ENCODE results near the gene NAALADL2. TPM values are rescaled to one million over a fixed set of nuclear protein-coding genes. Genes with fewer than 3 reads are reported as not detected.

Gene NAALADL2
- total RNA-seq, 1 donor from 2014 or later, result 1.1 TPM

DNA sequence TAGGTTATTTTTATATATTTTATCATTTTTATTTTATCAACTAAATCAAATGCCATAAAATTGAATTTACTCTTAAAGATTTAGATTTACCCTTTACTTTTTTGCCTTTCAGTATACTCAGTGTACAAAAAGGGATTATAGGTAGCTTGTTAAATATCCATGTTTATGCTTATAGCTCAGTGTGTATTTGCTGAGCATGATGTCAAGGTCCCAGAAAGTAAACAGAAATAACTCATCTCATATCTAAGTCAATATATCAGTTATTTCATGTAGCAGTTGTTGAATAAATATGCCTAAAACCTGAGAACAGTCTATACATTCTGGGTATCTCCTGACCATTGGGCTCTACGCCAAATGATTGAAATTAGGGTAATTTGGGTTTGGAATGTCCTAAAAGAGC, 693.8 kb downstream of the NAALADL2 start:
- TF ChIP-seq CTCF (IDR thresholded peaks at IDR 0.05; ENCODE audit: insufficient read depth, low read length, severe bottlenecking), result no peak
- Histone ChIP-seq H3K4me3 (ENCODE audit: low read depth, low read length) (no peak overlapping the region), H3K27me3 (ENCODE audit: control insufficient read depth, insufficient read depth, low read length) (no peaks in the 10 kb centered on the region), H3K36me3 (ENCODE audit: control insufficient read depth, insufficient read depth, low read length) (no peaks in the 10 kb centered on the region)
- no peak for FAIRE-seq
- no peak for DNase-seq (ENCODE audit: low read depth)

- Histone ChIP-seq H3K36me3 (ENCODE audit: control insufficient read depth, insufficient read depth, low read length) (no peaks in the 10 kb centered on the region), H3K4me3 (ENCODE audit: low read depth, low read length) (no peak overlapping the region), H3K27me3 (ENCODE audit: control insufficient read depth, insufficient read depth, low read length) (no peaks in the 10 kb centered on the region)
- TF ChIP-seq CTCF (IDR thresholded peaks at IDR 0.05; ENCODE audit: insufficient read depth, low read length, severe bottlenecking), result no peak
- FAIRE-seq (no peak), DNase-seq (ENCODE audit: low read depth) (no peak)
Observed at GRCh38 chr3:175554801-175555200, 695.7 kb downstream of the NAALADL2 start.

DNA sequence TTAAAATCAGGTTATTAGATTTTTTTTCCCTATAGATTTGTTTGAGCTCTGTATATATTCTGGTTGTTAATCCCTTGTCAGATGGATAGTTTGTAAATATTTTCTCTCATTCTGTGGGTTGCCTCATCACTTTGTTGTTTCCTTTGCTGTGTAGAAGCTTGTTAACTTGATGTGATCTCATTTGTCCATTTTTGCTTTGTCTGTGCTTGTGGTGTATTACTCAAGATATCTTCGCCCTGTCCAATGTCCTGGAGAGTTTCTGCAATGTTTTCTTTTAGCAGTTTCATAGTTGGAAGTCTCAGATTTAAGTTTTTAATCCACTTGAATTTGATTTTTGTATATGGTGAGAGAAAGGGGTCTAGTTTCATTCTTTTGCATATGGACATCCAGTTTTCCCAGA, 699.1 kb downstream of the NAALADL2 start:
- H3K36me3 ChIP-seq (ENCODE audit: control insufficient read depth, insufficient read depth, low read length), result no peaks in the 10 kb centered on the region
- TF ChIP-seq CTCF (IDR thresholded peaks at IDR 0.05; ENCODE audit: insufficient read depth, low read length, severe bottlenecking), result no peak
- no peak overlapping the region for H3K4me3 ChIP-seq (ENCODE audit: low read depth, low read length)
- H3K27me3 ChIP-seq (ENCODE audit: control insufficient read depth, insufficient read depth, low read length), result no peaks in the 10 kb centered on the region
- FAIRE-seq, result no peak
- peak; percentile 64 for DNase-seq (ENCODE audit: low read depth)

GRCh38 chr3:175564363-175564762, 705.2 kb downstream of the NAALADL2 start:
- no peak for DNase-seq (ENCODE audit: low read depth)
- FAIRE-seq, result no peak
- no peak for TF ChIP-seq CTCF (IDR thresholded peaks at IDR 0.05; ENCODE audit: insufficient read depth, low read length, severe bottlenecking)
- H3K4me3 ChIP-seq (ENCODE audit: low read depth, low read length), result no peak overlapping the region
- H3K36me3 ChIP-seq (ENCODE audit: control insufficient read depth, insufficient read depth, low read length), result no peaks in the 10 kb centered on the region
- H3K27me3 ChIP-seq (ENCODE audit: control insufficient read depth, insufficient read depth, low read length), result no peaks in the 10 kb centered on the region

DNA sequence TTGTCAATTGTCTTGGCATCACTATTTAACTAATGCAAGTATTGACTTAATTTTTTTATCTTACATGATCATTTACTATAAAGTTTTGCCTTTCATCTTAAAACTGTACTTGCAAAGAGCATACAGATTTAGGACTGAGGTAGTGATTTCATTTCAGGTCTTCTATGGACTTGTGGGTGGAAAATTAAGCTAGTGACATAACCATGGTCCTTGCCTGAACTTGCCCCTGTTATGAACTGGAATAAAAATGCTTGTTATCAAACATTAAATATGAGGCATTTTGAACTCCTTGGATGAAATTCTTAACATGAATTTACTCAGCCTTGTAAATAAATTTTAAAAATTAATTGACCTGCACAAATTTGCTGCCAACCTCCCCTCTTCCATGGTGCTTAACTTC, 712.0 kb downstream of the NAALADL2 start:
- no peaks in the 10 kb centered on the region for H3K36me3 ChIP-seq (ENCODE audit: control insufficient read depth, insufficient read depth, low read length)
- no peak overlapping the region for H3K4me3 ChIP-seq (ENCODE audit: low read depth, low read length)
- FAIRE-seq (no peak), DNase-seq (ENCODE audit: low read depth) (peak; percentile 78)
- TF ChIP-seq CTCF (IDR thresholded peaks at IDR 0.05; ENCODE audit: insufficient read depth, low read length, severe bottlenecking), result no peak
- no peaks in the 10 kb centered on the region for H3K27me3 ChIP-seq (ENCODE audit: control insufficient read depth, insufficient read depth, low read length)

DNA sequence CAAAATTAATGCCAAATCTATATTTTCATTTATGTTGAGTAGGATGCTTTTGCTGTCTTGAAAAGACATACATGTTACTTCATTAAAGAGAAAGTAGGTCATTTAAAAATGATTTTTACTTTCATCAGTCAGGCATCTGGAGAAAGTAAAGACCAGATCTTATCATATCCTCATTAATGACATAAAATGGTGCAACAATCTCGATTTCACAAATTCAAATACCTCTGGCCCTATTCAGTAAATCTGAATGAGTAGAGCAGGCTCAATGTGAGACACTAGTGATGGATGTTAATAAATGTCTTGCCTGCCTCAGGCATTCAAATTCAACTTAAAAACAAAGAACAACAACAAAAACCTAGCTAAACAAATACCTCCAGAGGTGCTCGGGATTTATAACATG, 714.1 kb downstream of the NAALADL2 start:
- no peak overlapping the region for H3K4me3 ChIP-seq (ENCODE audit: low read depth, low read length)
- DNase-seq (ENCODE audit: low read depth) (no peak), FAIRE-seq (no peak)
- no peaks in the 10 kb centered on the region for H3K36me3 ChIP-seq (ENCODE audit: control insufficient read depth, insufficient read depth, low read length)
- no peak for TF ChIP-seq CTCF (IDR thresholded peaks at IDR 0.05; ENCODE audit: insufficient read depth, low read length, severe bottlenecking)
- no peaks in the 10 kb centered on the region for H3K27me3 ChIP-seq (ENCODE audit: control insufficient read depth, insufficient read depth, low read length)

Data from bronchial epithelial cell (primary cell).